ENCODE data around the gene PFKFB4. TPM values are rescaled to one million over a fixed set of nuclear protein-coding genes. Genes with fewer than 3 reads are reported as not detected.

PFKFB4 gene
- total RNA-seq, 1 donor from 2014 or later: 53.0 TPM

GRCh38 chr3:48469046-48469915 is 87.3 kb downstream of the PFKFB4 start:
- intact Hi-C loops (cut with micrococcal nuclease): no loop called here
- H3K27me3 Mint-ChIP-seq (ENCODE audit: low read depth): no peaks in the 10 kb centered on the region
- peak overlapping the region; percentile 45 for H3K4me3 Mint-ChIP-seq (ENCODE audit: low read depth)
- peaks cover 50% of the 10 kb centered on the region for H3K4me1 Mint-ChIP-seq (ENCODE audit: low read depth)
- DNase-seq (ENCODE audit: low spot score): no peak
- peaks cover 46% of the 10 kb centered on the region for H3K36me3 Mint-ChIP-seq (ENCODE audit: low read depth)
- H3K9me3 Mint-ChIP-seq: no peaks in the 10 kb centered on the region
- H3K27ac Mint-ChIP-seq: peak overlapping the region; percentile 50

- DNase-seq (ENCODE audit: low spot score): no peak
- Mint-ChIP-seq H3K27ac (peak overlapping the region; percentile 84), H3K36me3 (ENCODE audit: low read depth) (peaks cover 46% of the 10 kb centered on the region), H3K4me1 (ENCODE audit: low read depth) (peaks cover 45% of the 10 kb centered on the region), H3K9me3 (no peaks in the 10 kb centered on the region), H3K4me3 (ENCODE audit: low read depth) (peak overlapping the region; percentile 94), H3K27me3 (ENCODE audit: low read depth) (no peaks in the 10 kb centered on the region)
- intact Hi-C loops (cut with micrococcal nuclease): no loop called here
These were observed 88.3 kb downstream of the PFKFB4 start for GRCh38 chr3:48468329-48468731.

Other genes with a start within 250 kb of the PFKFB4 start
- not detected in 2 replicates for gene SPINK8, start 223.1 kb downstream of the PFKFB4 start, total RNA-seq
- 0.14 TPM in 1 of 2 replicates, not detected in the other for gene FBXW12, start 184.6 kb downstream of the PFKFB4 start, total RNA-seq
- gene PLXNB1, start 126.7 kb downstream of the PFKFB4 start, total RNA-seq: 6.8 and 7.0 TPM in 2 replicates
- 22.2 and 23.7 TPM in 2 replicates for gene CCDC51, start 116.7 kb downstream of the PFKFB4 start, total RNA-seq
- gene TMA7, start 116.5 kb downstream of the PFKFB4 start, total RNA-seq: 270 and 289 TPM in 2 replicates
- gene ATRIP, start 110.1 kb downstream of the PFKFB4 start, total RNA-seq: 16.9 and 17.5 TPM in 2 replicates
- gene SHISA5, start 52.6 kb downstream of the PFKFB4 start, total RNA-seq: 65.6 and 69.5 TPM in 2 replicates
- 0.11 TPM in 1 of 2 replicates, not detected in the other for gene UCN2, start 7.0 kb upstream of the PFKFB4 start, total RNA-seq
- 1.9 and 2.4 TPM in 2 replicates for gene COL7A1, start 38.5 kb upstream of the PFKFB4 start, total RNA-seq
- 248 and 273 TPM in 2 replicates for gene UQCRC1, start 52.8 kb upstream of the PFKFB4 start, total RNA-seq
- gene TMEM89, start 65.0 kb upstream of the PFKFB4 start, total RNA-seq: 0.80 and 0.87 TPM in 2 replicates
- gene SLC26A6, start 78.7 kb upstream of the PFKFB4 start, total RNA-seq: 85.1 and 89.6 TPM in 2 replicates
- 16.0 and 16.5 TPM in 2 replicates for gene CELSR3, start 106.1 kb upstream of the PFKFB4 start, total RNA-seq
- 49.8 and 51.4 TPM in 2 replicates for gene NCKIPSD, start 129.1 kb upstream of the PFKFB4 start, total RNA-seq
- gene IP6K2, start 160.4 kb upstream of the PFKFB4 start, total RNA-seq: 65.4 and 68.2 TPM in 2 replicates

Measured in activated T-helper 2 cell treated with anti-CD3 and anti-CD28 coated beads, Interferon-gamma antibody, Interleukin-2, Interleukin-4, amounts not matched to agents 10 μg/mL and 5 μg/mL and 100 μg/mL, durations not matched to agents 14 hours and 24 hours and 36 hours (primary cell).